GM12878 (cell line): ENCODE data around the gene DIMT1. TPM values are rescaled to one million over a fixed set of nuclear protein-coding genes. Genes with fewer than 3 reads are reported as not detected.

ENCODE experiments used
- ATAC-seq: fragments of 200-7000 bp; cut with Tn5 transposase; 3 replicates; pipeline ENCODE4 v1.9.1; 2020; ENCODE audit warnings: mild to moderate bottlenecking, moderate library complexity
- BruUV-seq: library from RNA; stranded (reverse); fragments of 400-500 nt; replicated peaks from 2 replicates; lab custom pipeline; 2021; lab: Mats Ljungman, UMichigan
- CTCF ChIA-PET: fragments of 300-600 bp; sonication (Branson Sonifier 250); formaldehyde crosslinking; extraction: SDS; loops from one replicate; lab custom pipeline; 2021; ENCODE audit warnings: inconsistent platforms; lab: Yijun Ruan, JAX
- POLR2A ChIA-PET: fragments of 350-600 bp; formaldehyde crosslinking; extraction: SDS; loops from one replicate; lab custom pipeline; 2021; ENCODE audit warnings: inconsistent platforms; lab: Charles Lee
- RAD21 ChIA-PET: fragments of 300-600 bp; sonication (Branson Sonifier 250); formaldehyde crosslinking; loops from one replicate; lab custom pipeline; 2023; ENCODE audit warnings: antibody characterized with exemption; ENCODE audit not compliant: unreplicated experiment; lab: Charles Lee
- SMC1A ChIA-PET: fragments of 300-600 bp; sonication (Branson Sonifier 250); formaldehyde crosslinking; loops from one replicate; lab custom pipeline; 2023; ENCODE audit not compliant: unreplicated experiment, uncharacterized antibody; lab: Charles Lee
- DNase-seq: peaks from one replicate; pipeline ENCODE4 v3.0.0-alpha.2; 2011; ENCODE audit warnings: low read depth, low spot score
- FAIRE-seq: peaks from 3 replicates; lab custom pipeline; 2011; peaks lifted over from hg19 to GRCh38; lab: Jason Lieb, UNC
- H2AFZ ChIP-seq: 2 replicates; pipeline ENCODE4 v1.6.0; 2011; ENCODE audit warnings: low read depth, low read length, control low read depth; ENCODE audit not compliant: control insufficient read depth
- H3K27ac ChIP-seq: 2 replicates; pipeline ENCODE4 v1.5.1; 2011; ENCODE audit warnings: control low read depth; ENCODE audit not compliant: control insufficient read depth, insufficient read depth
- H3K27me3 ChIP-seq, 2 experiments: replicated peaks in 1 of 2; 2 replicates each; pipeline versions ENCODE4 v1.6.0 to v1.6.1; 2011; ENCODE audit warnings: low read length in 1 of 2; ENCODE audit not compliant: control insufficient read depth in 2 of 2, insufficient read depth in 2 of 2
- H3K36me3 ChIP-seq, 2 experiments: 2 replicates each; pipeline ENCODE4 v1.5.1; 2011; ENCODE audit warnings: low read length in 1 of 2; ENCODE audit not compliant: control insufficient read depth in 2 of 2, insufficient read depth in 2 of 2
- H3K4me1 ChIP-seq: 2 replicates; pipeline ENCODE4 v1.6.1; 2011; ENCODE audit warnings: mild to moderate bottlenecking, low read length, moderate library complexity, mixed read lengths; ENCODE audit not compliant: control insufficient read depth, insufficient read depth
- H3K4me2 ChIP-seq: 2 replicates; pipeline ENCODE4 v1.6.0; 2011; ENCODE audit warnings: control low read depth; ENCODE audit not compliant: control insufficient read depth, insufficient read depth
- H3K4me3 ChIP-seq: fragments of 200-600 bp; sonication (generic); 2 replicates; pipeline ENCODE4 v1.5.1; 2016
- H3K79me2 ChIP-seq: 2 replicates; pipeline ENCODE4 v1.6.0; 2011; ENCODE audit warnings: low read length; ENCODE audit not compliant: control insufficient read depth, insufficient read depth
- H3K9ac ChIP-seq: 2 replicates; pipeline ENCODE4 v1.8.0; 2011; ENCODE audit warnings: low read length, control low read depth, mixed read lengths; ENCODE audit not compliant: control insufficient read depth, insufficient read depth
- H3K9me3 ChIP-seq: replicated peaks from 3 replicates; pipeline ENCODE4 v1.5.1; 2011; ENCODE audit warnings: mild to moderate bottlenecking, low read length; ENCODE audit not compliant: control insufficient read depth, insufficient read depth
- H4K20me1 ChIP-seq: 2 replicates; pipeline ENCODE4 v1.6.0; 2011; ENCODE audit not compliant: control insufficient read depth, insufficient read depth
- ESRRA ChIP-seq: IDR thresholded peaks from 2 replicates; pipeline ENCODE4 v1.6.1; 2012; ENCODE audit warnings: mild to moderate bottlenecking, low read length, improper control_type of control experiment
- MYB ChIP-seq: fragments of 150-350 bp; IDR thresholded peaks from 2 replicates; pipeline ENCODE4 v1.6.1; 2014; ENCODE audit warnings: mild to moderate bottlenecking, low read depth, low read length, borderline replicate concordance
- SIN3A ChIP-seq: IDR thresholded peaks from 2 replicates; pipeline ENCODE4 v1.6.1; 2012; ENCODE audit warnings: low read depth, low read length, improper control_type of control experiment
- TARDBP ChIP-seq: IDR thresholded peaks from 2 replicates; pipeline ENCODE4 v1.6.1; 2016; ENCODE audit warnings: borderline replicate concordance
- TCF12 ChIP-seq: IDR thresholded peaks from 2 replicates; pipeline ENCODE4 v1.6.1; 2011; ENCODE audit warnings: low read depth, mild to moderate bottlenecking, low read length
- ZZZ3 ChIP-seq: IDR thresholded peaks from 2 replicates; pipeline ENCODE4 v1.6.1; 2011; ENCODE audit warnings: low read depth; ENCODE audit not compliant: control insufficient read depth, insufficient read length
- whole genome bisulfite sequencing: methylation state at CpG from one replicate; pipeline ENCODE4 v1.1.6; 2016; ENCODE audit warnings: low lambda C conversion rate; ENCODE audit not compliant: insufficient replicate concordance, insufficient coverage; ENCODE audit errors: missing lambda C conversion rate; 5-methylcytosine and 5-hydroxymethylcytosine counted together
- in situ Hi-C: fragments of 300-500 bp; cut with MboI; formaldehyde crosslinking; loops from 9 replicates; pipeline ENCODE4 v1.14.3; 2018; ENCODE audit warnings: mixed read lengths
- intact Hi-C: fragments of 100-400 bp; cut with micrococcal nuclease; formaldehyde crosslinking; loops from one replicate; pipeline ENCODE4 v1.14.2; 2022; ENCODE audit not compliant: unreplicated experiment
- polyA plus RNA-seq, 11 experiments: library from polyadenylated mRNA; depleted of rRNA in 4 of 11; unstranded in 6 of 11; stranded (reverse) in 5 of 11; fragments of >200 nt; fragmentation: Nextera tagmentation in 4 of 11; fragmentation: Illumina TruSeq in 1 of 11; extraction: Ambion mirVana in 4 of 11; extraction: Trizol in 1 of 11; gene quantifications; 1 replicate in 1 of 11; 2 replicates in 10 of 11; pipeline versions ENCODE4 v1.2.1 to v1.2.3, GENCODE V29; 2011 to 2016; ENCODE audit warnings: inconsistent platforms in 2 of 11, missing spikeins in 2 of 11, low read depth in 1 of 11
- total RNA-seq, 4 experiments: library from RNA; depleted of rRNA in 3 of 4; stranded (reverse); fragments of >200 nt in 3 of 4; fragmentation: Illumina TruSeq in 1 of 4; extraction: Trizol in 1 of 4; gene quantifications; 2 replicates each; pipeline versions ENCODE4 v1.2.1 to v1.2.3, GENCODE V29; 2013 to 2021
- TF ChIP-seq, protein P1 (sequence below): fragments of 450-650 bp; IDR thresholded peaks from 2 replicates; pipeline ENCODE4 v1.6.1; 2017; ENCODE audit warnings: low read depth, mild to moderate bottlenecking, moderate library complexity
- TF ChIP-seq, protein P2 (sequence below): fragments of 450-650 bp; formaldehyde crosslinking; IDR thresholded peaks from 2 replicates; pipeline ENCODE4 v1.4.0; 2022; ENCODE audit warnings: mild to moderate bottlenecking, moderate library complexity

DIMT1 gene
- total and polyA plus RNA-seq, 10 of the 15 experiments (the other 5 are each of a cell fraction or from before 2014, with no cell fraction given): 19.0 to 66.2 (median 31.6) TPM

DNA sequence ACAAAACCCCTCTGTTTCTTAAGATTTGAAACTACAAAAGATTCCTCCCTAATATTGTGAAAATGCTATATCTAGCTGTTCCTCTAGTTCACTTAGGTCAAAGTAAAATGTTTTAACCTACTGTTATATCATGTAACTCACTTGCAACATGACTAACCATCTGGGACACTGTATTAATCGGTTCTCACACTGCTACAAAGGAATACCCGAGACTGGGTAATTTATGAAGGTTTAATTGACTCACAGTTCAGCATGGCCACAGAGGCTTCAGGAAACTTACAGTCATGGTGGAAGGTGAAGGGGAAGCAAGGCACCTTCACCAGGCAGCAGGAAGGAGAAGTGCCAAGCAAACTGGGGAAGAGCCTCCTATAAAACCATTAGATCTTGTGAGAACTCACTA lies 34.7 kb downstream of the DIMT1 start:
- no peak for FAIRE-seq
- CTCF ChIA-PET: interaction anchor here (1.9 kb wide), 1 partner anchor 144 kb away, joined by 7 read pairs; no protein-coding TSS in a partner anchor

DNA sequence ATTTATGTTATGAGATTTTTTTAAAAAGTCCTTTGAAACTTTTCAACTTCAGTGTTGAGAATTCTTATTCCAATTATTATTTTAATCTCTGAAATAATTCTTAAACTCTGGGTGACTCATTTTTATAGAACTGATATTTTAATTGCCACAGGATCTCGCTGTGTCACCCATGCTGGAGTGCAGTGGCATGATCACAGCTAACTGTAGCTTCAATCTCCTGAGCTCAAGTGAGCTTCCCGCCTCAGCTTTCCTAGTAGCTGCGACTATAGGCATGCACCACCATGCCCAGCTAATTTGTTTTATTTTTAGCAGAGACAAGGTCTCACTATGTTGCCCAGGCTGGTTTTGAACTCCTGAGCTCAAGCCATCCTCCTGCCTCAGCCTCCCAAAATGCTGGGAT lies 41.0 kb downstream of the DIMT1 start:
- Histone ChIP-seq H3K4me2 (no peak overlapping the region), H3K4me1 (no peaks in the 10 kb centered on the region), H3K4me3 (no peak overlapping the region), H3K79me2 (no peaks in the 10 kb centered on the region), H3K27me3 (no peaks in the 10 kb centered on the region), H3K9ac (no peak overlapping the region), H3K9me3 (no peaks in the 10 kb centered on the region; the same call in 2 of the 3 replicates), H4K20me1 (no peaks in the 10 kb centered on the region), H2AFZ (no peak overlapping the region), H3K36me3 (peaks cover 1 to 30% of the 10 kb centered on the region in 2 experiments; a peak in 3 of 4 replicates), H3K27ac (no peak overlapping the region)
- no TSS peak for BruUV-seq
- POLR2A ChIA-PET: interaction anchor here (0.8 kb wide), 1 partner anchor 41 kb away, joined by 3 read pairs; the partner anchor contains the start of gene DIMT1
- CTCF ChIA-PET: interaction anchor here (1.4 to 2.1 kb wide), 3 partner anchors 10 to 138 kb away, joined by 3 to 6 read pairs (median 5); no protein-coding TSS in a partner anchor
- no peak for FAIRE-seq
- RAD21 ChIA-PET: interaction anchor here (0.9 kb wide), 1 partner anchor 49 kb away, joined by 3 read pairs; the partner anchor contains the start of gene IPO11
- no peak for DNase-seq
- no peak for ATAC-seq
- TF ChIP-seq, protein P1, sequence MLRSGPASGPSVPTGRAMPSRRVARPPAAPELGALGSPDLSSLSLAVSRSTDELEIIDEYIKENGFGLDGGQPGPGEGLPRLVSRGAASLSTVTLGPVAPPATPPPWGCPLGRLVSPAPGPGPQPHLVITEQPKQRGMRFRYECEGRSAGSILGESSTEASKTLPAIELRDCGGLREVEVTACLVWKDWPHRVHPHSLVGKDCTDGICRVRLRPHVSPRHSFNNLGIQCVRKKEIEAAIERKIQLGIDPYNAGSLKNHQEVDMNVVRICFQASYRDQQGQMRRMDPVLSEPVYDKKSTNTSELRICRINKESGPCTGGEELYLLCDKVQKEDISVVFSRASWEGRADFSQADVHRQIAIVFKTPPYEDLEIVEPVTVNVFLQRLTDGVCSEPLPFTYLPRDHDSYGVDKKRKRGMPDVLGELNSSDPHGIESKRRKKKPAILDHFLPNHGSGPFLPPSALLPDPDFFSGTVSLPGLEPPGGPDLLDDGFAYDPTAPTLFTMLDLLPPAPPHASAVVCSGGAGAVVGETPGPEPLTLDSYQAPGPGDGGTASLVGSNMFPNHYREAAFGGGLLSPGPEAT: no peak
- TF ChIP-seq, protein P2, sequence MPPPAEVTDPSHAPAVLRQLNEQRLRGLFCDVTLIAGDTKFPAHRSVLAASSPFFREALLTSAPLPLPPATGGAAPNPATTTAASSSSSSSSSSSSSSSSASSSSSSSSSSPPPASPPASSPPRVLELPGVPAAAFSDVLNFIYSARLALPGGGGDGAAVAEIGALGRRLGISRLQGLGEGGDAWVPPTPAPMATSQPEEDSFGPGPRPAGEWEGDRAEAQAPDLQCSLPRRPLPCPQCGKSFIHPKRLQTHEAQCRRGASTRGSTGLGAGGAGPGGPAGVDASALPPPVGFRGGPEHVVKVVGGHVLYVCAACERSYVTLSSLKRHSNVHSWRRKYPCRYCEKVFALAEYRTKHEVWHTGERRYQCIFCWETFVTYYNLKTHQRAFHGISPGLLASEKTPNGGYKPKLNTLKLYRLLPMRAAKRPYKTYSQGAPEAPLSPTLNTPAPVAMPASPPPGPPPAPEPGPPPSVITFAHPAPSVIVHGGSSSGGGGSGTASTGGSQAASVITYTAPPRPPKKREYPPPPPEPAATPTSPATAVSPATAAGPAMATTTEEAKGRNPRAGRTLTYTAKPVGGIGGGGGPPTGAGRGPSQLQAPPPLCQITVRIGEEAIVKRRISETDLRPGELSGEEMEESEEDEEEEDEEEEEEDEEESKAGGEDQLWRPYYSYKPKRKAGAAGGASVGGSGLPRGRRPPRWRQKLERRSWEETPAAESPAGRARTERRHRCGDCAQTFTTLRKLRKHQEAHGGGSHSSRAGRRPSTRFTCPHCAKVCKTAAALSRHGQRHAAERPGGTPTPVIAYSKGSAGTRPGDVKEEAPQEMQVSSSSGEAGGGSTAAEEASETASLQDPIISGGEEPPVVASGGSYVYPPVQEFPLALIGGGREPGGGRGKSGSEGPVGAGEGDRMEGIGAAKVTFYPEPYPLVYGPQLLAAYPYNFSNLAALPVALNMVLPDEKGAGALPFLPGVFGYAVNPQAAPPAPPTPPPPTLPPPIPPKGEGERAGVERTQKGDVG (CRISPR knock-in tag): no peak
- no peak for TF ChIP-seq TARDBP
- no peak for TF ChIP-seq MYB
- TF ChIP-seq SIN3A: no peak
- in situ Hi-C loops: no loop called here
- WGBS: 95% methylated on average over 3 of the region's 3 CpGs
- SMC1A ChIA-PET: interaction anchor here (1.2 to 1.9 kb wide), 5 partner anchors 10 to 138 kb away, joined by 3 to 7 read pairs (median 4); no protein-coding TSS in a partner anchor
- intact Hi-C loops: no loop called here

More for the DNA sequence above, 34.7 kb downstream of the DIMT1 start:
- no peaks in the 10 kb centered on the region; the same call in 2 of the 3 replicates for H3K9me3 ChIP-seq
- H2AFZ ChIP-seq: no peak overlapping the region
- peaks cover 3 to 27% of the 10 kb centered on the region in 2 experiments for H3K36me3 ChIP-seq
- DNase-seq (no peak), ATAC-seq (no peak)
- no TSS peak for BruUV-seq
- no peak overlapping the region for H3K4me2 ChIP-seq
- H3K27ac ChIP-seq: no peak overlapping the region
- no peaks in the 10 kb centered on the region for H3K79me2 ChIP-seq
- intact Hi-C loops: no loop called here
- H4K20me1 ChIP-seq: no peaks in the 10 kb centered on the region
- no peaks in the 10 kb centered on the region for H3K27me3 ChIP-seq
- no peaks in the 10 kb centered on the region for H3K4me1 ChIP-seq
- POLR2A ChIA-PET: no interaction called here
- no peak for TF ChIP-seq ZZZ3
- TF ChIP-seq TCF12: no peak
- TF ChIP-seq ESRRA: no peak
- TF ChIP-seq, all 136 proteins: peak for 0
- Histone ChIP-seq H3K9ac (no peak overlapping the region), H3K4me3 (no peak overlapping the region)
- SMC1A ChIA-PET: interaction anchor here (0.6 to 1.7 kb wide), 2 partner anchors 24 to 145 kb away, joined by 3 to 7 read pairs; no protein-coding TSS in a partner anchor
- RAD21 ChIA-PET: no interaction called here
- in situ Hi-C loops: no loop called here
- 48% methylated on average over 2 of the region's 2 CpGs for WGBS
